ENCODE results near the gene TMEM59. TPM values are rescaled to one million over a fixed set of nuclear protein-coding genes. Genes with fewer than 3 reads are reported as not detected.

The TMEM59 gene
- total and polyA plus RNA-seq, 2 of the 8 experiments (the other 6 are each of a cell fraction or from before 2014, with no cell fraction given), result 116 to 139 TPM

DNA sequence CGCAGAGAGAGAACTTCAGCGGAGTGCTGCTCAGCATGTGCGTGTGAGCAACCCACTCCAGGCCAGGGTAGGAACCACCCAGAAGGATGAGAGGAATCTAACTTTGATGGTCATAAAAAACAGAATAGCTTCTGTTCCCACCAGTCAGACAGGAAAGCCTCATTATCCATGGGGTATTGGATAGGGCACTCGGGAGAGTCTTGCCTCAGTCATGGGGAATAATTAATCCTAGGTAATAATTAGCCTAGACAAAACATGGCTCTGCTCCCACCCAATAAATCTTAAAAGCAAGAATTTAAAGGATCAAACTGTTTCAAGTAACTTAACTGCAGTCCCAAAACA lies 70.3 kb downstream of the TMEM59 start:
- Histone ChIP-seq H3K56ac (replicated peaks; ENCODE audit: insufficient read length, low read depth, low read length) (no peak overlapping the region), H4K8ac (ENCODE audit: extremely low read depth, insufficient read depth, low read length) (no peak overlapping the region), H2BK12ac (ENCODE audit: low read depth, low read length) (no peak overlapping the region), H3K27me3 (replicated peaks in 1 of 4; ENCODE audit: control insufficient read depth in 3 of 4, extremely low read depth in 1 of 4, insufficient read depth in 3 of 4, low read length in 3 of 4) (peaks cover 0 to 2% (median 0%) of the 10 kb centered on the region in 4 experiments; a peak in 1 of 7 replicates), H2BK15ac (ENCODE audit: low read length) (no peak overlapping the region), H3K4me1 (replicated peaks in 1 of 4; ENCODE audit: control insufficient read depth in 3 of 4, insufficient read depth in 4 of 4, low read length in 3 of 4) (peaks cover 0 to 5% (median 0%) of the 10 kb centered on the region in 4 experiments; a peak in 2 of 7 replicates), H2AK5ac (ENCODE audit: low read depth, low read length) (no peak overlapping the region), H3K14ac (ENCODE audit: insufficient read length) (no peak overlapping the region), H4K20me1 (replicated peaks in 1 of 2; ENCODE audit: control insufficient read depth in 1 of 2, insufficient read depth in 2 of 2, low read length in 2 of 2) (no peaks in the 10 kb centered on the region), H3K4me2 (ENCODE audit: insufficient read depth in 1 of 2, low read depth in 2 of 2, low read length in 2 of 2) (peak overlapping the region; percentile 63 to 65), H2BK5ac (ENCODE audit: low read depth, low read length) (no peak overlapping the region), H3K4me3 (ENCODE audit: extremely low read depth in 1 of 4, insufficient read depth in 2 of 4, low read depth in 3 of 4, low read length in 4 of 4) (peak overlapping the region in 1 of 4 experiments; percentile 51; a peak in 5 of 8 replicates), H2BK120ac (replicated peaks; ENCODE audit: low read depth, low read length) (no peak overlapping the region), H3K79me1 (ENCODE audit: low read depth, low read length) (no peaks in the 10 kb centered on the region), H3K9me3 (ENCODE audit: insufficient read depth in 2 of 2, low read depth in 1 of 2, low read length in 1 of 2) (no peaks in the 10 kb centered on the region), H2BK20ac (ENCODE audit: low read length) (no peak overlapping the region), H3K18ac (ENCODE audit: extremely low read depth, low read length) (peak overlapping the region; percentile 52; the same call in 1 of the 2 replicates), H3K36me3 (ENCODE audit: control insufficient read depth in 2 of 4, insufficient read depth in 4 of 4, low read length in 3 of 4) (no peaks in the 10 kb centered on the region), H3K23me2 (ENCODE audit: low read depth, low read length) (peaks cover 2% of the 10 kb centered on the region; the same call in 1 of the 2 replicates), H3K79me2 (ENCODE audit: control insufficient read depth in 1 of 2, insufficient read depth in 2 of 2, low read length in 2 of 2) (no peaks in the 10 kb centered on the region), H3K4ac (replicated peaks; ENCODE audit: insufficient read length, low read depth, low read length) (no peak overlapping the region), H2AFZ (ENCODE audit: low read length) (peak overlapping the region; percentile 98), H3K9ac (replicated peaks in 1 of 4; ENCODE audit: extremely low read depth in 1 of 4, low read depth in 3 of 4, low read length in 3 of 4) (no peak overlapping the region), H4K91ac (replicated peaks; ENCODE audit: insufficient read length, low read length) (no peak overlapping the region), H3K23ac (ENCODE audit: insufficient read length) (no peak overlapping the region), H3K27ac (ENCODE audit: low read depth, low read length) (no peak overlapping the region), H4K5ac (ENCODE audit: insufficient read length, low read depth, low read length) (no peak overlapping the region)
- ChIA-PET CTCF (ENCODE audit: partially characterized antibody) (interaction anchor here (0.6 to 1.8 kb wide), 5 partner anchors 10 to 26 kb away, joined by 3 to 9 read pairs (median 3); no protein-coding TSS in a partner anchor), POLR2A (ENCODE audit: partially characterized antibody) (interaction anchor here (0.8 to 1.2 kb wide), 6 partner anchors 10 to 140 kb away, joined by 3 to 4 read pairs (median 3); partner anchors contain the start of gene TMEM59)
- WGBS, 2 experiments (ENCODE audit: extremely low coverage in 1 of 2, insufficient coverage in 1 of 2, insufficient read length in 1 of 2, insufficient replicate concordance in 2 of 2, low coverage in 1 of 2, low lambda C conversion rate in 2 of 2, missing lambda C conversion rate in 1 of 2), result 23% methylated on average over 4 of the region's 4 CpGs; no CpG with 5 or more reads in 1 of the 2 experiments
- DNase-seq (ENCODE audit: low read depth in 1 of 2, low spot score in 2 of 2) (no peak), FAIRE-seq (no peak)
- TF ChIP-seq ASH2L (IDR thresholded peaks at IDR 0.05; ENCODE audit: low read length) (peak; percentile 10), SIRT6 (IDR thresholded peaks at IDR 0.05; ENCODE audit: low read length) (no peak)
